Sigmoid colon (tissue), 4 donors: ENCODE results near the gene ELF4.

Source experiments
- EP300 ChIP-seq, 4 donors: sonication (generic); formaldehyde crosslinking; IDR thresholded peaks; one replicate each; pipeline ENCODE4 v1.6.1; 2017; ENCODE audit warnings: antibody characterized with exemption in 4 of 4
- POLR2A ChIP-seq, 2 donors: fragments of 450-650 bp; IDR thresholded peaks; one replicate each; pipeline ENCODE4 v1.6.1; 2016; ENCODE audit warnings: antibody characterized with exemption in 2 of 2, mild to moderate bottlenecking in 2 of 2, moderate library complexity in 2 of 2
- POLR2AphosphoS5 ChIP-seq, 4 donors: sonication (generic); formaldehyde crosslinking; IDR thresholded peaks; one replicate each; pipeline ENCODE4 v1.6.1; 2017; ENCODE audit warnings: antibody characterized with exemption in 4 of 4
- TF ChIP-seq, protein P1 (sequence below), 4 experiments: fragments of 450-650 bp in 3 of 4; fragments of 200-600 bp in 1 of 4; IDR thresholded peaks; one replicate each; pipeline ENCODE4 v1.5.1; 2016 to 2019; ENCODE audit warnings: antibody characterized with exemption in 4 of 4, mild to moderate bottlenecking in 3 of 4, moderate library complexity in 2 of 4

DNA sequence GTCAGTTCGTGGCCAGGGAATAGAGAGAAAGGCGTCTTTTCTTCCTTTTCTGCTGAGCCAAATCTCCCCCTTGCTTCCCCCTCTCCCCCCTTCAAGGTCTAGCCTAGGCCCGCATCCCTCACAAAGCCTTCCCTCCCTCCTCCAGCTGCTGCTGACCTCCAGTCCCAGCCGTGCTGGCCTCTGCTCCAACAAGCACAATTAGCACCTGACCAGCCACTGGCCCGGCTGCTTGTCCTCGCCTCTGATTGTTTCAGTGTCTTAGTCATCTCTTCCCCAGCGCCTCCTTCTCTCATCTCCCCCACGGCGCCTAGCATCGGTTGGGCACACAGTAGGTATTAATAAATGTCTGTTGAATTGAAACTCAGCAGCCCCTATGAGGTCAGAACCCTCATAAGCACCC is 4.2 kb downstream of the ELF4 start:
- TF ChIP-seq, protein P1, sequence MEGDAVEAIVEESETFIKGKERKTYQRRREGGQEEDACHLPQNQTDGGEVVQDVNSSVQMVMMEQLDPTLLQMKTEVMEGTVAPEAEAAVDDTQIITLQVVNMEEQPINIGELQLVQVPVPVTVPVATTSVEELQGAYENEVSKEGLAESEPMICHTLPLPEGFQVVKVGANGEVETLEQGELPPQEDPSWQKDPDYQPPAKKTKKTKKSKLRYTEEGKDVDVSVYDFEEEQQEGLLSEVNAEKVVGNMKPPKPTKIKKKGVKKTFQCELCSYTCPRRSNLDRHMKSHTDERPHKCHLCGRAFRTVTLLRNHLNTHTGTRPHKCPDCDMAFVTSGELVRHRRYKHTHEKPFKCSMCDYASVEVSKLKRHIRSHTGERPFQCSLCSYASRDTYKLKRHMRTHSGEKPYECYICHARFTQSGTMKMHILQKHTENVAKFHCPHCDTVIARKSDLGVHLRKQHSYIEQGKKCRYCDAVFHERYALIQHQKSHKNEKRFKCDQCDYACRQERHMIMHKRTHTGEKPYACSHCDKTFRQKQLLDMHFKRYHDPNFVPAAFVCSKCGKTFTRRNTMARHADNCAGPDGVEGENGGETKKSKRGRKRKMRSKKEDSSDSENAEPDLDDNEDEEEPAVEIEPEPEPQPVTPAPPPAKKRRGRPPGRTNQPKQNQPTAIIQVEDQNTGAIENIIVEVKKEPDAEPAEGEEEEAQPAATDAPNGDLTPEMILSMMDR (IDR thresholded peaks at IDR 0.05): no peak
- TF ChIP-seq POLR2A (IDR thresholded peaks at IDR 0.05) (no peak), EP300 (IDR thresholded peaks at IDR 0.05) (no peak), POLR2AphosphoS5 (IDR thresholded peaks at IDR 0.05) (peak in 1 of 4 donors; percentile 20)
